GM12878 (cell line): ENCODE data around the gene SMIM28. TPM values are rescaled to one million over a fixed set of nuclear protein-coding genes. Genes with fewer than 3 reads are reported as not detected.

ENCODE experiments used
- ATAC-seq: fragments of 200-7000 bp; cut with Tn5 transposase; 3 replicates; pipeline ENCODE4 v1.9.1; 2020; ENCODE audit warnings: mild to moderate bottlenecking, moderate library complexity
- BruUV-seq: library from RNA; stranded (reverse); fragments of 400-500 nt; replicated peaks from 2 replicates; lab custom pipeline; 2021; lab: Mats Ljungman, UMichigan
- CTCF ChIA-PET: fragments of 300-600 bp; sonication (Branson Sonifier 250); formaldehyde crosslinking; extraction: SDS; loops from one replicate; lab custom pipeline; 2021; ENCODE audit warnings: inconsistent platforms; lab: Yijun Ruan, JAX
- POLR2A ChIA-PET: fragments of 350-600 bp; formaldehyde crosslinking; extraction: SDS; loops from one replicate; lab custom pipeline; 2021; ENCODE audit warnings: inconsistent platforms; lab: Charles Lee
- RAD21 ChIA-PET: fragments of 300-600 bp; sonication (Branson Sonifier 250); formaldehyde crosslinking; loops from one replicate; lab custom pipeline; 2023; ENCODE audit warnings: antibody characterized with exemption; ENCODE audit not compliant: unreplicated experiment; lab: Charles Lee
- SMC1A ChIA-PET: fragments of 300-600 bp; sonication (Branson Sonifier 250); formaldehyde crosslinking; loops from one replicate; lab custom pipeline; 2023; ENCODE audit not compliant: unreplicated experiment, uncharacterized antibody; lab: Charles Lee
- DNase-seq: peaks from one replicate; pipeline ENCODE4 v3.0.0-alpha.2; 2011; ENCODE audit warnings: low read depth, low spot score
- FAIRE-seq: peaks from 3 replicates; lab custom pipeline; 2011; peaks lifted over from hg19 to GRCh38; lab: Jason Lieb, UNC
- H2AFZ ChIP-seq: 2 replicates; pipeline ENCODE4 v1.6.0; 2011; ENCODE audit warnings: low read depth, low read length, control low read depth; ENCODE audit not compliant: control insufficient read depth
- H3K27ac ChIP-seq: 2 replicates; pipeline ENCODE4 v1.5.1; 2011; ENCODE audit warnings: control low read depth; ENCODE audit not compliant: control insufficient read depth, insufficient read depth
- H3K27me3 ChIP-seq, 2 experiments: replicated peaks in 1 of 2; 2 replicates each; pipeline versions ENCODE4 v1.6.0 to v1.6.1; 2011; ENCODE audit warnings: low read length in 1 of 2; ENCODE audit not compliant: control insufficient read depth in 2 of 2, insufficient read depth in 2 of 2
- H3K36me3 ChIP-seq, 2 experiments: 2 replicates each; pipeline ENCODE4 v1.5.1; 2011; ENCODE audit warnings: low read length in 1 of 2; ENCODE audit not compliant: control insufficient read depth in 2 of 2, insufficient read depth in 2 of 2
- H3K4me1 ChIP-seq: 2 replicates; pipeline ENCODE4 v1.6.1; 2011; ENCODE audit warnings: mild to moderate bottlenecking, low read length, moderate library complexity, mixed read lengths; ENCODE audit not compliant: control insufficient read depth, insufficient read depth
- H3K4me2 ChIP-seq: 2 replicates; pipeline ENCODE4 v1.6.0; 2011; ENCODE audit warnings: control low read depth; ENCODE audit not compliant: control insufficient read depth, insufficient read depth
- H3K4me3 ChIP-seq: fragments of 200-600 bp; sonication (generic); 2 replicates; pipeline ENCODE4 v1.5.1; 2016
- H3K79me2 ChIP-seq: 2 replicates; pipeline ENCODE4 v1.6.0; 2011; ENCODE audit warnings: low read length; ENCODE audit not compliant: control insufficient read depth, insufficient read depth
- H3K9ac ChIP-seq: 2 replicates; pipeline ENCODE4 v1.8.0; 2011; ENCODE audit warnings: low read length, control low read depth, mixed read lengths; ENCODE audit not compliant: control insufficient read depth, insufficient read depth
- H3K9me3 ChIP-seq: replicated peaks from 3 replicates; pipeline ENCODE4 v1.5.1; 2011; ENCODE audit warnings: mild to moderate bottlenecking, low read length; ENCODE audit not compliant: control insufficient read depth, insufficient read depth
- H4K20me1 ChIP-seq: 2 replicates; pipeline ENCODE4 v1.6.0; 2011; ENCODE audit not compliant: control insufficient read depth, insufficient read depth
- BCL11A ChIP-seq: IDR thresholded peaks from 2 replicates; pipeline ENCODE4 v1.6.1; 2011; ENCODE audit warnings: low read depth, low read length
- CHD2 ChIP-seq: IDR thresholded peaks from 2 replicates; pipeline ENCODE4 v1.6.1; 2011; ENCODE audit warnings: low read depth, low read length, improper control_type of control experiment, borderline replicate concordance
- DPF2 ChIP-seq: fragments of 450-650 bp; IDR thresholded peaks from 2 replicates; pipeline ENCODE4 v1.6.1; 2017; ENCODE audit warnings: mild to moderate bottlenecking
- HCFC1 ChIP-seq: fragments of 150-350 bp; IDR thresholded peaks from 2 replicates; pipeline ENCODE4 v1.6.1; 2014; ENCODE audit warnings: low read length
- KDM1A ChIP-seq: fragments of 200-600 bp; sonication (generic); IDR thresholded peaks from 2 replicates; pipeline ENCODE4 v1.6.1; 2016; ENCODE audit warnings: borderline replicate concordance
- MEF2A ChIP-seq: IDR thresholded peaks from 2 replicates; pipeline ENCODE4 v1.6.1; 2011; ENCODE audit warnings: low read depth, mild to moderate bottlenecking, low read length, moderate library complexity; ENCODE audit not compliant: insufficient read depth
- MTA2 ChIP-seq: fragments of 450-650 bp; IDR thresholded peaks from 2 replicates; pipeline ENCODE4 v1.6.1; 2016; ENCODE audit warnings: low read depth, mild to moderate bottlenecking, moderate library complexity
- MTA3 ChIP-seq: IDR thresholded peaks from 2 replicates; pipeline ENCODE4 v1.6.1; 2012; ENCODE audit warnings: low read length, inconsistent platforms, borderline replicate concordance
- NR2C1 ChIP-seq: fragments of 450-650 bp; IDR thresholded peaks from 2 replicates; pipeline ENCODE4 v1.6.1; 2017; ENCODE audit warnings: antibody characterized with exemption, mild to moderate bottlenecking, moderate library complexity
- POLR2A ChIP-seq: IDR thresholded peaks from 2 replicates; pipeline ENCODE4 v1.6.1; 2011; ENCODE audit warnings: low read depth, mild to moderate bottlenecking, low read length
- RB1 ChIP-seq: fragments of 450-650 bp; formaldehyde crosslinking; IDR thresholded peaks from 2 replicates; pipeline ENCODE4 v1.6.1; 2017; ENCODE audit warnings: mild to moderate bottlenecking, borderline replicate concordance
- RCOR1 ChIP-seq: conservative IDR thresholded peaks from 2 replicates; pipeline ENCODE4 v1.6.1; 2012; ENCODE audit warnings: low read depth, low read length, improper control_type of control experiment
- SIN3A ChIP-seq: IDR thresholded peaks from 2 replicates; pipeline ENCODE4 v1.6.1; 2012; ENCODE audit warnings: low read depth, low read length, improper control_type of control experiment
- SIX5 ChIP-seq: IDR thresholded peaks from 2 replicates; pipeline ENCODE4 v1.6.1; 2011; ENCODE audit warnings: mild to moderate bottlenecking, low read depth, low read length, moderate library complexity; ENCODE audit not compliant: severe bottlenecking
- SMC3 ChIP-seq: IDR thresholded peaks from 2 replicates; pipeline ENCODE4 v1.6.1; 2011; ENCODE audit warnings: low read length, improper control_type of control experiment, borderline replicate concordance
- SPI1 ChIP-seq: IDR thresholded peaks from 2 replicates; pipeline ENCODE4 v1.6.1; 2011; ENCODE audit warnings: low read depth, mild to moderate bottlenecking, low read length, moderate library complexity, borderline replicate concordance; ENCODE audit not compliant: insufficient read depth
- SUZ12 ChIP-seq: fragments of 200-600 bp; sonication (generic); IDR thresholded peaks from one replicate; pipeline ENCODE4 v1.6.1; 2018; ENCODE audit warnings: antibody characterized with exemption, mild to moderate bottlenecking; ENCODE audit not compliant: unreplicated experiment
- ZNF384 ChIP-seq: IDR thresholded peaks from 2 replicates; pipeline ENCODE4 v1.6.1; 2012; ENCODE audit warnings: low read depth, mild to moderate bottlenecking, low read length, improper control_type of control experiment, borderline replicate concordance
- ZZZ3 ChIP-seq: IDR thresholded peaks from 2 replicates; pipeline ENCODE4 v1.6.1; 2011; ENCODE audit warnings: low read depth; ENCODE audit not compliant: control insufficient read depth, insufficient read length
- WGBS: methylation state at CpG from one replicate; pipeline ENCODE4 v1.1.6; 2016; ENCODE audit warnings: low lambda C conversion rate; ENCODE audit not compliant: insufficient replicate concordance, insufficient coverage; ENCODE audit errors: missing lambda C conversion rate; 5-methylcytosine and 5-hydroxymethylcytosine counted together
- in situ Hi-C: fragments of 300-500 bp; cut with MboI; formaldehyde crosslinking; loops from 9 replicates; pipeline ENCODE4 v1.14.3; 2018; ENCODE audit warnings: mixed read lengths
- intact Hi-C: fragments of 100-400 bp; cut with micrococcal nuclease; formaldehyde crosslinking; loops from one replicate; pipeline ENCODE4 v1.14.2; 2022; ENCODE audit not compliant: unreplicated experiment
- polyA plus RNA-seq, 11 experiments: library from polyadenylated mRNA; depleted of rRNA in 4 of 11; unstranded in 6 of 11; stranded (reverse) in 5 of 11; fragments of >200 nt; fragmentation: Nextera tagmentation in 4 of 11; fragmentation: Illumina TruSeq in 1 of 11; extraction: Ambion mirVana in 4 of 11; extraction: Trizol in 1 of 11; gene quantifications; 1 replicate in 1 of 11; 2 replicates in 10 of 11; pipeline versions ENCODE4 v1.2.1 to v1.2.3, GENCODE V29; 2011 to 2016; ENCODE audit warnings: inconsistent platforms in 2 of 11, missing spikeins in 2 of 11, low read depth in 1 of 11
- total RNA-seq, 4 experiments: library from RNA; depleted of rRNA in 3 of 4; stranded (reverse); fragments of >200 nt in 3 of 4; fragmentation: Illumina TruSeq in 1 of 4; extraction: Trizol in 1 of 4; gene quantifications; 2 replicates each; pipeline versions ENCODE4 v1.2.1 to v1.2.3, GENCODE V29; 2013 to 2021

The SMIM28 gene
- total and polyA plus RNA-seq, 10 of the 15 experiments (the other 5 are each of a cell fraction or from before 2014, with no cell fraction given): not detected

- Histone ChIP-seq H2AFZ (no peak overlapping the region), H3K36me3 (peaks cover 0 to 6% of the 10 kb centered on the region in 2 experiments; a peak in 2 of 4 replicates), H4K20me1 (no peaks in the 10 kb centered on the region), H3K9me3 (no peaks in the 10 kb centered on the region), H3K4me1 (no peaks in the 10 kb centered on the region), H3K9ac (no peak overlapping the region)
- no TSS peak for BruUV-seq
- in situ Hi-C loops: no loop called here
- SMC1A ChIA-PET: interaction anchor here (0.8 to 10.0 kb wide), 14 partner anchors 8 to 339 kb away, joined by 3 to 234 read pairs (median 4); no protein-coding TSS in a partner anchor
- TF ChIP-seq RCOR1 (no peak), MEF2A (no peak), MTA2 (no peak), SMC3 (no peak), SIX5 (no peak), POLR2A (no peak), KDM1A (no peak), SUZ12 (no peak), ZNF384 (no peak), ZZZ3 (no peak), BCL11A (no peak), NR2C1 (no peak), DPF2 (no peak), MTA3 (no peak), SIN3A (no peak), SPI1 (no peak), HCFC1 (no peak), CHD2 (no peak), RB1 (no peak)
- TF ChIP-seq, all 136 proteins: peak for 0
- DNase-seq: no peak
- Histone ChIP-seq H3K4me3 (no peak overlapping the region), H3K79me2 (no peaks in the 10 kb centered on the region), H3K27me3 (no peaks in the 10 kb centered on the region), H3K4me2 (no peak overlapping the region), H3K27ac (no peak overlapping the region)
- RAD21 ChIA-PET: interaction anchor here (0.6 to 9.4 kb wide), 7 partner anchors 19 to 1833 kb away, joined by 3 to 202 read pairs (median 5); partner anchors contain the start of gene NHSL1
- WGBS: 19% methylated on average over 5 of the region's 5 CpGs
- CTCF ChIA-PET: interaction anchor here (0.6 to 17.0 kb wide), 18 partner anchors 10 to 340 kb away, joined by 3 to 387 read pairs (median 6); partner anchors contain the start of genes HEBP2 and NHSL1
- POLR2A ChIA-PET: interaction anchor here (1.3 kb wide), 1 partner anchor 80 kb away, joined by 3 read pairs; no protein-coding TSS in a partner anchor
- intact Hi-C loops: loop anchor here (5.0 kb wide), 2 partner anchors 309 to 341 kb away; no protein-coding TSS in a partner anchor
- no peak for FAIRE-seq
- ATAC-seq: no peak
Observed at GRCh38 chr6:138426500-138427123, 48.9 kb downstream of the SMIM28 start.
